ENCODE data around the gene MUC20.
A peak's percentile ranks its signal among the peaks of the same experiment; 100 is the strongest.

The MUC20 gene

GRCh38 chr3:195755791-195756676 is 35.3 kb downstream of the MUC20 start:
- DNase-seq (ENCODE audit: low spot score), result no peak

GRCh38 chr3:195757438-195757770 is 36.6 kb downstream of the MUC20 start:
- peak; percentile 22 for DNase-seq (ENCODE audit: low spot score)

GRCh38 chr3:195757827-195758226 is 37.0 kb downstream of the MUC20 start:
- no peak for DNase-seq (ENCODE audit: low spot score)

GRCh38 chr3:195758721-195759353 is 38.1 kb downstream of the MUC20 start:
- no peak for DNase-seq (ENCODE audit: low spot score)

- DNase-seq (ENCODE audit: low spot score), result no peak
Measured at GRCh38 chr3:195760345-195761122, 39.8 kb downstream of the MUC20 start.

- DNase-seq (ENCODE audit: low spot score), result no peak
Measured at GRCh38 chr3:195761123-195761566, 40.4 kb downstream of the MUC20 start.

GRCh38 chr3:195761567-195762248 is 40.9 kb downstream of the MUC20 start:
- DNase-seq (ENCODE audit: low spot score), result peak; percentile 68

- no peak for DNase-seq (ENCODE audit: low spot score)
Measured at GRCh38 chr3:195762249-195762585, 41.4 kb downstream of the MUC20 start.

- no peak for DNase-seq (ENCODE audit: low spot score)
Measured at GRCh38 chr3:195762611-195763010, 41.8 kb downstream of the MUC20 start.

- DNase-seq (ENCODE audit: low spot score), result peak; percentile 18
Measured at GRCh38 chr3:195763076-195763830, 42.5 kb downstream of the MUC20 start.

- peak; percentile 15 for DNase-seq (ENCODE audit: low spot score)
Measured at GRCh38 chr3:195763843-195764825, 43.4 kb downstream of the MUC20 start.

GRCh38 chr3:195764961-195765706 is 44.4 kb downstream of the MUC20 start:
- peak; percentile 10 for DNase-seq (ENCODE audit: low spot score)

- peak; percentile 4 for DNase-seq (ENCODE audit: low spot score)
Measured at GRCh38 chr3:195766671-195767070, 45.9 kb downstream of the MUC20 start.

GRCh38 chr3:195767792-195768191 is 47.0 kb downstream of the MUC20 start:
- no peak for DNase-seq (ENCODE audit: low spot score)

- DNase-seq (ENCODE audit: low spot score), result no peak
Measured at GRCh38 chr3:195768414-195768813, 47.6 kb downstream of the MUC20 start.

GRCh38 chr3:195768831-195769303 is 48.1 kb downstream of the MUC20 start:
- DNase-seq (ENCODE audit: low spot score), result no peak

GRCh38 chr3:195769551-195769950 is 48.8 kb downstream of the MUC20 start:
- no peak for DNase-seq (ENCODE audit: low spot score)

- DNase-seq (ENCODE audit: low spot score), result no peak
Measured at GRCh38 chr3:195770081-195770840, 49.5 kb downstream of the MUC20 start.

Measured in iPS-NIHi11 (cell line).